Right lobe of liver (tissue), 6 donors: Measurements from ENCODE around the gene BIK. TPM values are rescaled to one million over a fixed set of nuclear protein-coding genes. Genes with fewer than 3 reads are reported as not detected.

ENCODE experiments used
- ATAC-seq, 4 donors: fragments of 200-7000 bp; cut with Tn5 transposase; one replicate each; pipeline ENCODE4 v1.9.1; 2020; ENCODE audit warnings: mild to moderate bottlenecking in 4 of 4, moderate library complexity in 4 of 4
- DNase-seq, 3 donors: peaks; one replicate each; pipeline ENCODE4 v3.0.0-alpha.2; 2020
- H3K27ac ChIP-seq, 3 donors: fragments of 200-600 bp; one replicate each; pipeline ENCODE4 v1.8.0; 2022
- H3K27me3 ChIP-seq, 2 donors: fragments of 200-600 bp; one replicate each; pipeline ENCODE4 v1.8.0; 2022
- H3K36me3 ChIP-seq, 4 donors: fragments of 200-600 bp; sonication (generic) in 1 of 4; one replicate each; pipeline versions ENCODE4 v1.5.1 to v1.8.0; 2017 to 2022; ENCODE audit warnings: control low read depth in 1 of 4
- H3K4me1 ChIP-seq, 4 donors: fragments of 200-600 bp; sonication (generic) in 1 of 4; one replicate each; pipeline versions ENCODE4 v1.5.1 to v1.8.0; 2017 to 2022; ENCODE audit warnings: control low read depth in 1 of 4
- H3K4me3 ChIP-seq, 3 donors: fragments of 200-600 bp; one replicate each; pipeline ENCODE4 v1.8.0; 2022
- H3K9me3 ChIP-seq, 4 donors: fragments of 200-600 bp; sonication (generic) in 1 of 4; one replicate each; pipeline versions ENCODE4 v1.5.1 to v1.8.0; 2017 to 2022; ENCODE audit warnings: control low read depth in 1 of 4
- POLR2A ChIP-seq: fragments of 450-650 bp; IDR thresholded peaks from one replicate; pipeline ENCODE4 v1.6.1; 2017; ENCODE audit warnings: antibody characterized with exemption, mild to moderate bottlenecking
- WGBS: methylation state at CpG from one replicate; pipeline ENCODE4 v1.1.6; 2018; ENCODE audit warnings: low coverage, low lambda C conversion rate; ENCODE audit not compliant: insufficient coverage; ENCODE audit errors: missing lambda C conversion rate; 5-methylcytosine and 5-hydroxymethylcytosine counted together
- intact Hi-C, 2 donors: fragments of 100-400 bp; cut with DNase I; formaldehyde crosslinking; loops; one replicate each; pipeline versions ENCODE4 v1.11.2 to v1.14.1; 2022
- total RNA-seq, 6 experiments: library from RNA; depleted of rRNA in 2 of 6; stranded (reverse); fragments of >200 nt in 2 of 6; fragmentation: NEBNext Ultra II Directional in 3 of 6; extraction: Animal tissue kit (Norgen Biotek cat#: 25700) in 3 of 6; gene quantifications; one replicate each; pipeline versions ENCODE4 v1.1.0 to v1.2.4, GENCODE V29; 2016 to 2023
- TF ChIP-seq, protein P1 (sequence below), 4 donors: fragments of 200-600 bp in 3 of 4; fragments of 450-650 bp in 1 of 4; IDR thresholded peaks; one replicate each; pipeline versions ENCODE4 v1.5.1 to v1.8.0; 2016 to 2022; ENCODE audit warnings: antibody characterized with exemption in 4 of 4, mild to moderate bottlenecking in 2 of 4
- donor health status: DM: no; HTN: yes; CAD: no.
- donor health status: DM: no; HTN: no; CAD: no.
- donor health status: DM: no; HTN: no; CAD: no.
- donor health status: DM: no; HTN: yes; CAD: no.
- donor health status: DM: no; HTN: yes; CAD: no.

BIK gene
- total RNA-seq, 6 experiments from 2014 or later: 0.22 to 0.42 (median 0.31) TPM; not detected in 1

DNA sequence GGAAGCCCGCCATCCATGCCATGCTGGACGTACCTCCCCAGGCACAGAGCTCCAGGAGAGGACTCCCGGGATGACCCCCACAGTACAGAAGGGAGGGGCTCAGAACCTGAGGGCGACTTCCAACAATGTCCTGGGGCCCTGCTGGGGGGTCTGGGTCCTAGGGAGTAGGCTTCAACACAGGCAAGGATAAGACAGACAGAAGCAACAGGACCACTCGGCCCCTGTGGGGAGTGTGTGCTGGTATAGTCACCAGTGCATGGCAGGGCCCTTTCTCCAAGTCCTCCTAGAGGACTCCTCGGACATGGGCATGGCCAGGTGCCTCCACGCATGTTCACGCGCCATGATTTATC, 59.6 kb downstream of the BIK start:
- TF ChIP-seq, protein P1, sequence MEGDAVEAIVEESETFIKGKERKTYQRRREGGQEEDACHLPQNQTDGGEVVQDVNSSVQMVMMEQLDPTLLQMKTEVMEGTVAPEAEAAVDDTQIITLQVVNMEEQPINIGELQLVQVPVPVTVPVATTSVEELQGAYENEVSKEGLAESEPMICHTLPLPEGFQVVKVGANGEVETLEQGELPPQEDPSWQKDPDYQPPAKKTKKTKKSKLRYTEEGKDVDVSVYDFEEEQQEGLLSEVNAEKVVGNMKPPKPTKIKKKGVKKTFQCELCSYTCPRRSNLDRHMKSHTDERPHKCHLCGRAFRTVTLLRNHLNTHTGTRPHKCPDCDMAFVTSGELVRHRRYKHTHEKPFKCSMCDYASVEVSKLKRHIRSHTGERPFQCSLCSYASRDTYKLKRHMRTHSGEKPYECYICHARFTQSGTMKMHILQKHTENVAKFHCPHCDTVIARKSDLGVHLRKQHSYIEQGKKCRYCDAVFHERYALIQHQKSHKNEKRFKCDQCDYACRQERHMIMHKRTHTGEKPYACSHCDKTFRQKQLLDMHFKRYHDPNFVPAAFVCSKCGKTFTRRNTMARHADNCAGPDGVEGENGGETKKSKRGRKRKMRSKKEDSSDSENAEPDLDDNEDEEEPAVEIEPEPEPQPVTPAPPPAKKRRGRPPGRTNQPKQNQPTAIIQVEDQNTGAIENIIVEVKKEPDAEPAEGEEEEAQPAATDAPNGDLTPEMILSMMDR (IDR thresholded peaks at IDR 0.05): no peak
- TF ChIP-seq POLR2A: no peak
- intact Hi-C loops: no loop called here

DNA sequence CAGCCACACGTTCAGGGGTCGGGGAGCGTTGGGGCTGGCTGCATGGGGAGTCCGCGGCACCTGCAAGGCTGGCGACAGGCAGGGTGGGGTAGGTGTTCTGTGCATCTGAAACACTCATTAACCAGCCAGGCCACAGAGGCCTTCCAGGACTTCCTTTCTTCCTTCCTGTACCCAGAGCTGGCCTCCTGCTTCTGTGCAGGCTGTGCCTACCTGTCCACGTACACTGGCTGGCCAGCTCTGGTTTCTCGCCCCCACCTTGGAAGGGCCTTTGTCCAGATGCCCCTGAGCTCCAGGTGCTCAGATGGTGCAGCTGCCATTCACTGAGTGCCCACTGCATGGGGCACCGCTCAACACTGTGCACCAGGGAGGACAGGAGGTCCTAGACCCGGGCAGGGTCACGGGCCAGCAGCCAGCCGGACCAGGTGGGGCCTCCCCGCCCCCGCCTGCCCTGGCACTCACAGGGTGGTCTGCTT, 60.5 kb downstream of the BIK start:
- no peak for ATAC-seq
- no peaks in the 10 kb centered on the region for H3K27me3 ChIP-seq
- intact Hi-C loops: no loop called here
- 40% methylated on average over 1 of the region's 14 CpGs for WGBS
- H3K9me3 ChIP-seq: no peaks in the 10 kb centered on the region
- TF ChIP-seq POLR2A: no peak
- TF ChIP-seq, protein P1 (IDR thresholded peaks at IDR 0.05): no peak
- no peak overlapping the region for H3K27ac ChIP-seq
- H3K4me1 ChIP-seq: no peaks in the 10 kb centered on the region
- H3K36me3 ChIP-seq: peaks cover 0 to 50% (median 8%) of the 10 kb centered on the region in 4 donors
- no peak for DNase-seq
- H3K4me3 ChIP-seq: no peak overlapping the region

More for the DNA sequence above, 59.6 kb downstream of the BIK start:
- ATAC-seq: no peak
- no peak overlapping the region for H3K27ac ChIP-seq
- no peaks in the 10 kb centered on the region for H3K27me3 ChIP-seq
- H3K9me3 ChIP-seq: no peaks in the 10 kb centered on the region
- WGBS: no CpG with 5 or more reads among the region's 9 CpGs
- peaks cover 0 to 41% (median 6%) of the 10 kb centered on the region in 4 donors for H3K36me3 ChIP-seq
- H3K4me3 ChIP-seq: no peak overlapping the region
- no peaks in the 10 kb centered on the region for H3K4me1 ChIP-seq
- no peak for DNase-seq

DNA sequence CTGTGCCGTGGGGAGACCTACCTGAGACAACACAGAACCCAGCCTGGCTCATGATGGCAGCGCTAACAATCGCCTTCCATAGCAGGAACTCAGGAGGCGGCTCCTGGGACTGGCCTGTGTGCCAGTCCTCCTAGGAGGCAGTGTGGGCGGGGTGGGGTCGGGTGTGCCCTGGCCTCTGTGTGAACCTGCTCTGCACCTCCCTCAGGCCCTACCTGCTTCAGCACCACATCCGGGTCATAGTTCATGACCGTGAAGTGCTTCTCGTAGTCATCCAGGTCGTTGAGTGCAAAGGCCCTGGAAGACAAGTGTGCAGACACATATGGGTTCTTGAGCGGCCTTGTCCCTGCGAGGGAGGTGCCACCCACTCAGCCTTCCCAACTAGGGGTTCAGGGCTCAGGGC, 61.1 kb downstream of the BIK start:
- intact Hi-C loops: no loop called here
- Histone ChIP-seq H3K4me3 (no peak overlapping the region), H3K9me3 (no peaks in the 10 kb centered on the region), H3K27ac (no peak overlapping the region), H3K27me3 (no peaks in the 10 kb centered on the region), H3K4me1 (no peaks in the 10 kb centered on the region), H3K36me3 (peaks cover 0 to 50% (median 8%) of the 10 kb centered on the region in 4 donors)
- no peak for TF ChIP-seq POLR2A
- TF ChIP-seq, protein P1 (IDR thresholded peaks at IDR 0.05): no peak
- no CpG with 5 or more reads among the region's 12 CpGs for WGBS
- ATAC-seq (no peak), DNase-seq (no peak)

DNA sequence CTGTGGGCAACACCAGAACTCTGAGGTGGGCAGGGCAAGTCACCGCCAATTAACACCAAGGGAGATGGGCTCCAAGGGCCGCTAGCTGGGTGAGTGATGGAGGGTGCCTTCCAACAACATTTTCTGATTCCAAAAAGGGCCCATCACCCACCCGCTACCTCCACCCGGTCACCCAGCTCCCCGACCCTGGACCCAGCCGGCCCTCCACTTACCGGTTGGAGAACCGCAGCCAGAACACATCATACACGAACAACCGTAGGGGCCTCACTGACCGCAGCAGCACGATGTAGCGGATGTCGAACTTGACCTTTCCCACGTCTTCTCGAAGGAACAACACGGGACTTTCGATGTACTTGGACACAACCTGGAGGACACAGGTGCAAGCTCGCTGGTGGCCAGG, 61.6 kb downstream of the BIK start:
- intact Hi-C loops: no loop called here
- no peaks in the 10 kb centered on the region for H3K27me3 ChIP-seq
- no peaks in the 10 kb centered on the region for H3K9me3 ChIP-seq
- ATAC-seq (no peak), DNase-seq (no peak)
- H3K4me3 ChIP-seq: no peak overlapping the region
- WGBS: 100% methylated on average over 5 of the region's 19 CpGs
- no peak for TF ChIP-seq POLR2A
- TF ChIP-seq, protein P1 (IDR thresholded peaks at IDR 0.05): no peak
- H3K36me3 ChIP-seq: peaks cover 0 to 50% (median 8%) of the 10 kb centered on the region in 4 donors
- no peaks in the 10 kb centered on the region for H3K4me1 ChIP-seq
- H3K27ac ChIP-seq: no peak overlapping the region

DNA sequence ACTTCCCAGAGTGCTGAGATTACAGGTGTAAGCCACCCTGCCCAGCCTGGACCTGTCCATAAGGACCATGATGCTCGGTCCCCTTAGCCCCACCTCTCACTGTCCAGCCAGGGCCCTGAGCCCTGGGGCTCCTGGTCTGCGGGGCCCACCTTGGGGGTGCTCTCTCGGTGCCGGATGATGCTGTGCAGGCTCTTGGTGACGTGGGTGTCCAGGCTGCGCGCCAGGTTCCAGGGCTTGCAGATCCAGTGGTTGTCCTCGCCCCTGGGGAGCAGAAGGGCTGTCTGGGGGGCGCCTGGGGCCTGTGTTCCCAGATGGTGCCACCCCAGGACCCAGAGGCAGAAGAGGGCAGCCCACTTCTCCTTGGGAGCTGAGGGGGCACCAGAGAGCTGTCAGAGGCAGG, 63.0 kb downstream of the BIK start:
- no peaks in the 10 kb centered on the region for H3K9me3 ChIP-seq
- 100% methylated on average over 4 of the region's 9 CpGs for WGBS
- H3K27me3 ChIP-seq: no peaks in the 10 kb centered on the region
- DNase-seq (no peak), ATAC-seq (no peak)
- TF ChIP-seq, protein P1 (IDR thresholded peaks at IDR 0.05): no peak
- no peak for TF ChIP-seq POLR2A
- H3K36me3 ChIP-seq: peaks cover 0 to 54% (median 9%) of the 10 kb centered on the region in 4 donors
- H3K4me3 ChIP-seq: no peak overlapping the region
- H3K4me1 ChIP-seq: no peaks in the 10 kb centered on the region
- intact Hi-C loops: no loop called here
- H3K27ac ChIP-seq: no peak overlapping the region
